ENCODE data around the gene GEMIN2. TPM values are rescaled to one million over a fixed set of nuclear protein-coding genes. Genes with fewer than 3 reads are reported as not detected.
"Not testable (repeated sequence)": the region's sequence is repeated elsewhere in the genome, so short reads cannot be mapped to it uniquely, and the experiment has no call there.

GEMIN2 gene
- total RNA-seq, 1 donor from 2014 or later = 33.9 TPM

DNA sequence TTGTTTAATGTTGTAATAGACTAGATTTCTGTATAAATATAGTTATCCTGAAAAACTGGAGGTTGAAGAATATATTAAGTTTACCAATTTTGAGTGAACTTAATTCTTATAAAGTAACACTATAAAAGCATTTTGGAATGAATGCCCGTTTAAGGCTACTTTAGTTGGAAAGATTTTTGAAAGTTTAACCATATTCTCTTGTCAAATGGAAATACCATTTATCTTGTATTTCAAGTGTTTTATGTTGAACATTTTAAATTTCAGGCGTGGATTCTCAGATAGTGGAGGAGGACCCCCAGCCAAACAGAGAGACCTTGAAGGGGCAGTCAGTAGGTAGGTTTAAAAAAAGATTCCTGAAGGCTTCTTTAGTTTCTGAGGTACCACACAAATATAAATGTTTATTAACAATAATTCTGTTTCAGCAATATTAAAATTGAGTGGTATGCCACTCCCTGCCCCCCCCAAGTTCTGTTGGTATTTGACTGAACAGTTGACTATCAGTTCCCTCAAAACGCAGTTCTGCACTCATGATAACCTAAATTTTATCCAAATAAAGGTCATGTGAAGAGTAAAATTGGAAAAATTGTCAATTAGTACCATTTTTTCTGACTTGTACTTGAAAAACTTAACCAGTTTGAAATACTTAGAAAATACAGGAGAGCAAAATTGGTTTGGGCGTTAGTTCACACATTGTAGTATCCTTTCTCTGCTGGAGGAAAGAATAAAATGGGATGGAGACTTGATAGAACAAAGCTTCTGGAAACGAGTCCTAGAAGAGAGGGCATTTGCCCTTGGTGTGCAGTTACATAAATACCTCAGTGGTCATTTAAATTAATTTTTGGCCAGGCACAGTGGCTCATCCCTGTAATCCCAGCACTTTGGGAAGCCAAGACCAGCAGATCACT is 62.4 kb downstream of the GEMIN2 start:
- DNase-seq = no peak

DNA sequence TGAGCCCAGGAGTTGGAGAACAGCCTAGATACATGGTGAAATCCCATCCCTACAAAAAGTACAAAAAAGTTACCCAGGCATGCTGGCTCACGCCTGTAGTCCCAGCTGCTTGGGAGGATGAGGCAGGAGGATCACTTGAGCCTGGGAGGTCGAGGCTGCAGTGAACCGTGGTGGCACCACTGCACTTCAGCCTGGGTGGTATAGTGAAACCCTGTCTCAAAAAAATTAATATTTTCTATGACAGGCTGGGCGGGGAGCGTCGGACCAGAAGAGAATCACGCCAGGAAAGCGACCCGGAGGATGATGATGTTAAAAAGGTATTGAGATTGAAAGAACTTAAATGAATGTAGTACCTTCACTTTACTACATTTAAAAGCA is 63.0 kb downstream of the GEMIN2 start:
- DNase-seq = no peak

DNA sequence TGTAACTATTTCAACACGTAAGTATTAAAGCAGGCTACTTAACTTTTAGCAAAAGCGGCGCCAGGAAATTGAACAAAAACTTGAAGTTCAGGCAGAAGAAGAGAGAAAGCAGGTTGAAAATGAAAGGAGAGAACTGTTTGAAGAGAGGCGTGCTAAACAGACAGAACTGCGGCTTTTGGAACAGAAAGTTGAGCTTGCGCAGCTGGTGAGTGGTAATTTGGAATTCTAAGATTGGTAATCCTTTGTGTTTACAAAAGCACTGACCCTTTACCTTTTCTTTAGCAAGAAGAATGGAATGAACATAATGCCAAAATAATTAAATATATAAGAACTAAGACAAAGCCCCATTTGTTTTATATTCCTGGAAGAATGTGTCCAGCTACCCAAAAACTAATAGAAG is 64.9 kb downstream of the GEMIN2 start:
- no peak for DNase-seq

DNA sequence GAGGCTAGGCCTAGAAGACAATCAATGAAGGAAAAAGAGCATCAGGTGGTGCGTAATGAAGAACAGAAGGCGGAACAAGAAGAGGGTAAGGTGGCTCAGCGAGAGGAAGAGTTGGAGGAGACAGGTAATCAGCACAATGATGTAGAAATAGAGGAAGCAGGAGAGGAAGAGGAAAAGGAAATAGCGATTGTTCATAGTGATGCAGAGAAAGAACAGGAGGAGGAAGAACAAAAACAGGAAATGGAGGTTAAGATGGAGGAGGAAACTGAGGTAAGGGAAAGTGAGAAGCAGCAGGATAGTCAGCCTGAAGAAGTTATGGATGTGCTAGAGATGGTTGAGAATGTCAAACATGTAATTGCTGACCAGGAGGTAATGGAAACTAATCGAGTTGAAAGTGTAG is 66.4 kb downstream of the GEMIN2 start:
- no peak for DNase-seq

DNA sequence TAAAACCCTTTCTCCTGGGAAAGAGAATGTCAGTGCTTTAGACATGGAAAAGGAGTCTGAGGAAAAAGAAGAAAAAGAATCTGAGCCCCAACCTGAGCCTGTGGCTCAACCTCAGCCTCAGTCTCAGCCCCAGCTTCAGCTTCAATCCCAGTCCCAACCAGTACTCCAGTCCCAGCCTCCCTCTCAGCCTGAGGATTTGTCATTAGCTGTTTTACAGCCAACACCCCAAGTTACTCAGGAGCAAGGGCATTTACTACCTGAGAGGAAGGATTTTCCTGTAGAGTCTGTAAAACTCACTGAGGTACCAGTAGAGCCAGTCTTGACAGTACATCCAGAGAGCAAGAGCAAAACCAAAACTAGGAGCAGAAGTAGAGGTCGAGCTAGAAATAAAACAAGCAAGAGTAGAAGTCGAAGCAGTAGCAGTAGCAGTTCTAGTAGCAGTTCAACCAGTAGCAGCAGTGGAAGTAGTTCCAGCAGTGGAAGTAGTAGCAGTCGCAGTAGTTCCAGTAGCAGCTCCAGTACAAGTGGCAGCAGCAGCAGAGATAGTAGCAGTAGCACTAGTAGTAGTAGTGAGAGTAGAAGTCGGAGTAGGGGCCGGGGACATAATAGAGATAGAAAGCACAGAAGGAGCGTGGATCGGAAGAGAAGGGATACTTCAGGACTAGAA is 67.0 kb downstream of the GEMIN2 start:
- no peak for DNase-seq

DNA sequence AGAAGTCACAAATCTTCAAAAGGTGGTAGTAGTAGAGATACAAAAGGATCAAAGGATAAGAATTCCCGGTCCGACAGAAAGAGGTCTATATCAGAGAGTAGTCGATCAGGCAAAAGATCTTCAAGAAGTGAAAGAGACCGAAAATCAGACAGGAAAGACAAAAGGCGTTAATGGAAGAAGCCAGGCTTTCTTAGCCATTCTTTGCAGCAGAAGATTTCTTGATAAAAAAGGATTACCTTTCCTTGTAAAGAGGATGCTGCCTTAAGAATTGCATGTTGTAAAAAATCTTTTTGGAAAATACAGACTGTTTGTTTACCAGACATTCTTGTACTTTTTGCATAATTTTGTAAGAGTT is 67.5 kb downstream of the GEMIN2 start:
- DNase-seq = no peak

DNA sequence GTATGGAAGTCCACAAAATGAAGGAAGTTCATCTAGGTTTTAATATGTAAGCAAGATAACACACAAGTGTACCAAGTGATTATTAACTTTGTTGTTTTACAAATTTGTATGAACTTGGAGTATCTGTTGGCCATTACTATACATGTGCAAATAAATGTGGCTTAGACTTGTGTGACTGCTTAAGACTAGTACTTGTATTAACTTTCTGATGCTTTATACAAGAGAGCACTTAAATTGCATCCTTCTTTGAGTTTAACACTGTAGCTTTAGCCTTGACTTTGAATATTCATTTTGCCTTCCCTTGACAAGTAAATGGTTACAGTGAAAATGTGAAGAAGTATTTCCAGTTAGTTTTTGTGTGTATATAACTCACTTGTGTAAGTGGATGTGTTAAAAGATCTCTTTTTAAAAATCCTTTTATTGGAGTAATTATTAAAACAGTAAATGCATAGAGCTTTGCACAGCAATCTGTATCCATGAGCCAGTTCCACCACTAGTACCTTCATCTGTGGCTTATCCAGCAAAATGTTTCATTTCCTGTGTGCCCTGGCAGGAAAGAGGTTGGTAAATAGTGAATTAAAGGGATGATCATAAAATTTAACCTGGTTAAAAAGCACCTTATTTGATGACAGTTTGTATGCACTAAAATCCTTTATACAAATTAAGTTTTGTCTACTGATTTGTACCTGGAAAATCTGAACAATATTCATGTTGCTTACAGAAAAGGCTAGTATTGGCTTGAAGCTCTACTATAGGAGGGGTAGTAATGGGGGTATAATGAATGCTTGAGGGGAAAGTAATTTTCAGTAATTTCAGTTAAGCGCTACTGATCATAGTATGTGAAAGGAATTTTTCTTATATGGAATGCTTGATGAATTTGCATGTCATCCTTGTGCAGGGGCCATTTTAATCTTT is 68.9 kb downstream of the GEMIN2 start:
- no peak for DNase-seq

DNA sequence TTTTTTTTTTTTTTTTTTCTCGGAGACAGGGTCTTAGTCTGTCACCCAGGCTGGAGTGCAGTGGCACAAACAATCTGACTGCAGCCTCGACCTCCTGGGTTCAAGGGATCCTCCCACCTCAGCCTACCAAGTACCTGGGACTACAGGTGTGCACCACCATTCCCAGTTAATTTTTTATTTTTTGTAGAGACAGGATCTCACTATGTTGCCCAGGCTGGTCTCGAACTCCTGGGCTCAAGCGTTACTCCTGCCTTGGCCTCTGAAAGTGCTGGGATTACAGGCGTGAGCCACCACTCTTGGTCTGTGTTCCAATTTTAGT is 69.5 kb downstream of the GEMIN2 start:
- not testable (repeated sequence) for DNase-seq

DNA sequence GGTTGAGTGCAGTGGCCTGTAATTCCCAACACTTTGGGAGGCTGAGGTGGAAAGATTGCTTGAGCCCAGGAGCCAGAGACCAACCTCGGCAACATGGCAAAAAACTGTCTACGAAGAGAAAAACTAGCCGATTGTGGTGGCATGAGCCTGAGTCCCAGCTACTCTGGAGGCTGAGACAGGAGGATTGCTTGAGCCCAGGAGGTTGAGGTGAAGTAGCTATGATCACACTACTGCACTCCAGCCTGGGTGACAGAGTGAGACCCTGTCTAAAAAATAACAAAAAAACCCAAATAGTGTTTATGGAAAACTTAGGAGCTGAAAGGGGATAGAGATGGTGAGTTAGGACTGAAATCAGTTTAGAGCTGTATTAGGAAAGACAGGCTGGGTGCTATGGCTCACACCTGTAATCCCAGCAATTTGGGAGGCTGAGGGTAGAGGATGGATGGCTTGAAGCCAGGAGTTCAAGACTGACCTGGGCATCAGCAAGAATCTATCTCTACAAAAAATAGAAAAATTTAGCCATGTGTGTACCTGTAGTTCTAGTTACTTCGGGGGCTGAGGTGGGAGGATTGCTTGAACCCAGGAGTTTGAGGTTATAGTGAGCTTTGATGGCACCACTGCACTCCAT is 70.6 kb downstream of the GEMIN2 start:
- DNase-seq = no peak

DNA sequence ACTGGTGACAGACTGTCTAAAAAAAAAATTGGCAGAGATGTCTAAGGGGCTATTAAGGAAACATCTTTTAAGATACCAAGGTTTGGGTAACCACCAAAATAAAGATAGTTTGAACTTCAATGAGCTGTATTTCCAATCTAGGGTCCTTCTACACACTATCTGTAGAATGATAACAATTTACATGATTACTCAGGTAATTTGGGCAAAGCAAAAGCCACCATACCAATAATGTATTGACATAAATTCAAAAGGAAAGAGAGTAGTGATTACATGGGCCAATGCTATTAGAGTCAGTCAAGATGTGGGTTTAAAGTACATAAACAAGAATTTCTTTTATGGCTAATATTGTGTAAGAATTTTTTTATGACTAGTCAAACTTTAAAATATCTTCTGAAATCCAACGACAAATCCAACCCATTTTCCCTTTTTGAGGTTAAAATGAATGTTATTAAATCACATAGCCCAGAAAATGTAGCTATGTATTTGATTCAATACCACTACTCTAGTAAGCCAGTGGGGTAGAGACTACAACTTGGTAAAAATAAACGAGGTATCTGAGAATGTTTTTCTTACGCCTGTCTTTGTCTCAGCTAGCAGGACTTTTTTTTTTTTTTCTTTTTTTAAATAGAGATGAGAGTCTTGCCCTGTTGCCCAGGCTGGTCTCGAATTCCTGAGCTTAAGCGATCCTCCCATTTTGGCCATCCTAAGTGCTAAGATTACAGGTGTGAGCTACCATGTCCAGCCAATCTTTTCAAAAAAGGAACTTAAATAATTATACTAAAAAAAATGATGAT is 71.3 kb downstream of the GEMIN2 start:
- DNase-seq = no peak

Small RNA genes within 50 kb of the gene (small RNA-seq; reads per million reads assigned to genes)
- not detected for gene AL109628.1 (ENCODE audit: low replicate concordance)

Other genes with a start within 250 kb of the GEMIN2 start
- gene SEC23A, start 11.1 kb upstream of the GEMIN2 start, total RNA-seq = 103 TPM
- gene TRAPPC6B, start 56.0 kb downstream of the GEMIN2 start, total RNA-seq = 30.8 TPM
- gene PNN, start 60.9 kb downstream of the GEMIN2 start, total RNA-seq = 38.3 TPM
- 19.9 TPM for gene MIA2, start 119.6 kb downstream of the GEMIN2 start, total RNA-seq